HL-60 (cell line): ENCODE data around the gene GOLT1B.

Experiments
- DNase-seq, 2 experiments: peaks; one replicate each; pipeline ENCODE4 v3.0.0-alpha.2; 2010 to 2020; ENCODE audit warnings: low read depth in 1 of 2, low spot score in 1 of 2
- H3K27ac ChIP-seq: fragments of 250-450 bp; sonication (Bioruptor Pico); replicated peaks from 2 replicates; pipeline ENCODE4 v1.5.1; 2020; ENCODE audit warnings: mild to moderate bottlenecking, moderate library complexity
- H3K27me3 ChIP-seq: fragments of 250-450 bp; sonication (Bioruptor Pico); 2 replicates; pipeline ENCODE4 v1.5.1; 2021; ENCODE audit warnings: mild to moderate bottlenecking, moderate library complexity; ENCODE audit not compliant: insufficient read depth, poor library complexity, severe bottlenecking
- H3K4me3 ChIP-seq: replicated peaks from 2 replicates; pipeline ENCODE4 v1.5.1; 2011; ENCODE audit warnings: mild to moderate bottlenecking, control low read depth, low read length; ENCODE audit not compliant: insufficient read depth
- GABPA ChIP-seq: IDR thresholded peaks from 2 replicates; pipeline ENCODE4 v1.6.1; 2012; ENCODE audit warnings: low read depth
- POLR2AphosphoS5 ChIP-seq: IDR thresholded peaks from 2 replicates; pipeline ENCODE4 v1.6.1; 2012; ENCODE audit warnings: low read depth
- SPI1 ChIP-seq: IDR thresholded peaks from 2 replicates; pipeline ENCODE4 v1.6.1; 2012; ENCODE audit warnings: low read depth, mild to moderate bottlenecking, borderline replicate concordance
- TF ChIP-seq, protein P1 (sequence below): IDR thresholded peaks from 2 replicates; pipeline ENCODE4 v1.6.1; 2012; ENCODE audit warnings: low read depth; ENCODE audit not compliant: insufficient replicate concordance
- TF ChIP-seq, protein P2 (sequence below): IDR thresholded peaks from one replicate; pipeline ENCODE4 v1.5.1; 2011; ENCODE audit warnings: low read length, control low read depth, inconsistent platforms; ENCODE audit not compliant: insufficient read depth

The GOLT1B gene

DNA sequence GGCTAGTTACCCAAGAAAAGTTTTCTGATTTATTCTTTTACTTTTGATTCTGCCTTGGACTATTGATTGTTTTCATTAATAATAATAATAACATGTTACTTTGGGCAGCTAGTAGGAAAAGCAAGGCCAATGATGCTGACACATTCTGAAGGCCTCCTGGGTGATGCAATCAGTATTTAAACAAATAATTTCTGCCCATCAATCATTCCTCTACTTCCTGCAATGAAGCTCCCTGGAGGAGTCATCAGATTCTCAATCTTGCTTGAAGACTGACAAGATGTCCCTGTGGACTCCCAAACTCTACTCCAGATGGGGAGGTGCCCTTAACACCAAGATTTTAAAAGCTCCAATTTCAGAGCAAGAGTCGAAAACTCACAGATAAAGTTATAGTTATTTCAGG is 24.5 kb downstream of the GOLT1B start, which contains the start of gene SPX:
Gene SPX (plus strand): TSS at position 244 of the 400 bp plus-strand sequence. CDS start 177 bp downstream, outside the sequence.
- TF ChIP-seq SPI1 (no peak), POLR2AphosphoS5 (no peak), GABPA (no peak)
- TF ChIP-seq, protein P1, sequence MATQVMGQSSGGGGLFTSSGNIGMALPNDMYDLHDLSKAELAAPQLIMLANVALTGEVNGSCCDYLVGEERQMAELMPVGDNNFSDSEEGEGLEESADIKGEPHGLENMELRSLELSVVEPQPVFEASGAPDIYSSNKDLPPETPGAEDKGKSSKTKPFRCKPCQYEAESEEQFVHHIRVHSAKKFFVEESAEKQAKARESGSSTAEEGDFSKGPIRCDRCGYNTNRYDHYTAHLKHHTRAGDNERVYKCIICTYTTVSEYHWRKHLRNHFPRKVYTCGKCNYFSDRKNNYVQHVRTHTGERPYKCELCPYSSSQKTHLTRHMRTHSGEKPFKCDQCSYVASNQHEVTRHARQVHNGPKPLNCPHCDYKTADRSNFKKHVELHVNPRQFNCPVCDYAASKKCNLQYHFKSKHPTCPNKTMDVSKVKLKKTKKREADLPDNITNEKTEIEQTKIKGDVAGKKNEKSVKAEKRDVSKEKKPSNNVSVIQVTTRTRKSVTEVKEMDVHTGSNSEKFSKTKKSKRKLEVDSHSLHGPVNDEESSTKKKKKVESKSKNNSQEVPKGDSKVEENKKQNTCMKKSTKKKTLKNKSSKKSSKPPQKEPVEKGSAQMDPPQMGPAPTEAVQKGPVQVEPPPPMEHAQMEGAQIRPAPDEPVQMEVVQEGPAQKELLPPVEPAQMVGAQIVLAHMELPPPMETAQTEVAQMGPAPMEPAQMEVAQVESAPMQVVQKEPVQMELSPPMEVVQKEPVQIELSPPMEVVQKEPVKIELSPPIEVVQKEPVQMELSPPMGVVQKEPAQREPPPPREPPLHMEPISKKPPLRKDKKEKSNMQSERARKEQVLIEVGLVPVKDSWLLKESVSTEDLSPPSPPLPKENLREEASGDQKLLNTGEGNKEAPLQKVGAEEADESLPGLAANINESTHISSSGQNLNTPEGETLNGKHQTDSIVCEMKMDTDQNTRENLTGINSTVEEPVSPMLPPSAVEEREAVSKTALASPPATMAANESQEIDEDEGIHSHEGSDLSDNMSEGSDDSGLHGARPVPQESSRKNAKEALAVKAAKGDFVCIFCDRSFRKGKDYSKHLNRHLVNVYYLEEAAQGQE, result no peak
- TF ChIP-seq, protein P2, sequence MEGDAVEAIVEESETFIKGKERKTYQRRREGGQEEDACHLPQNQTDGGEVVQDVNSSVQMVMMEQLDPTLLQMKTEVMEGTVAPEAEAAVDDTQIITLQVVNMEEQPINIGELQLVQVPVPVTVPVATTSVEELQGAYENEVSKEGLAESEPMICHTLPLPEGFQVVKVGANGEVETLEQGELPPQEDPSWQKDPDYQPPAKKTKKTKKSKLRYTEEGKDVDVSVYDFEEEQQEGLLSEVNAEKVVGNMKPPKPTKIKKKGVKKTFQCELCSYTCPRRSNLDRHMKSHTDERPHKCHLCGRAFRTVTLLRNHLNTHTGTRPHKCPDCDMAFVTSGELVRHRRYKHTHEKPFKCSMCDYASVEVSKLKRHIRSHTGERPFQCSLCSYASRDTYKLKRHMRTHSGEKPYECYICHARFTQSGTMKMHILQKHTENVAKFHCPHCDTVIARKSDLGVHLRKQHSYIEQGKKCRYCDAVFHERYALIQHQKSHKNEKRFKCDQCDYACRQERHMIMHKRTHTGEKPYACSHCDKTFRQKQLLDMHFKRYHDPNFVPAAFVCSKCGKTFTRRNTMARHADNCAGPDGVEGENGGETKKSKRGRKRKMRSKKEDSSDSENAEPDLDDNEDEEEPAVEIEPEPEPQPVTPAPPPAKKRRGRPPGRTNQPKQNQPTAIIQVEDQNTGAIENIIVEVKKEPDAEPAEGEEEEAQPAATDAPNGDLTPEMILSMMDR, result no peak
- Histone ChIP-seq H3K27me3 (peaks cover 52% of the 10 kb centered on the region), H3K4me3 (no peak within 1 kb of the TSS), H3K27ac (no peak within 1 kb of the TSS)
- no peak for DNase-seq

DNA sequence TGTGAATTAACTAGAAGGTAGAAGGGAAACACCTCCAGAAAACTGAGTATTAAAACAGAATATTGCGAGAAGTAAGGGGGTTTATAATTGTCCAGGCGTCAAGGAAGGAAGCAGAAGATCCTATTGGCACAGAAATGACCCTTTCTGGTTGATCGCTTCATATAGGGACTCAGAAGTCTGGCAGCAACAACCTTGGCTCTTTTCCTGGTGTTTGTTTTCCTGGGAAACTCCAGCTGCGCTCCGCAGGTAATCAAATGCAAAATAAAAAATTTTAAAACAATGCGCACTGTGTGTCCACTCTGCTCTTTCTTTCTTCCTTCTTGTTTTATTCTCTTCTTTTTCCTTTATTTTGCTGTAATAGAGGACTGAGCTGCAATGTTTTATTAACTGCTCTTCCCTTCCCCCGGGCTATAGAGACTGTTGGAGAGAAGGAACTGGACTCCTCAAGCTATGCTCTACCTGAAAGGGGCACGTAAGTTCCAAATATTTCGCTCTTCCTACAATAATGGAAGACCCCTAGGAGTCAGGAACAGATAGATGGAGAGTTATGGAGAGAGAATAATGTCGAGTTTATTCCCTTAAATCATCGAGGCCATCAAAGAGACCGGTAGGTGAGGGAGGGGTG is 25.2 kb downstream of the GOLT1B start:
- DNase-seq, result no peak
- no peak overlapping the region for H3K27ac ChIP-seq
- H3K4me3 ChIP-seq, result no peak overlapping the region
- TF ChIP-seq SPI1 (no peak), POLR2AphosphoS5 (no peak), GABPA (no peak)
- TF ChIP-seq, protein P2, result no peak
- TF ChIP-seq, protein P1, result no peak
- H3K27me3 ChIP-seq, result peaks cover 52% of the 10 kb centered on the region

DNA sequence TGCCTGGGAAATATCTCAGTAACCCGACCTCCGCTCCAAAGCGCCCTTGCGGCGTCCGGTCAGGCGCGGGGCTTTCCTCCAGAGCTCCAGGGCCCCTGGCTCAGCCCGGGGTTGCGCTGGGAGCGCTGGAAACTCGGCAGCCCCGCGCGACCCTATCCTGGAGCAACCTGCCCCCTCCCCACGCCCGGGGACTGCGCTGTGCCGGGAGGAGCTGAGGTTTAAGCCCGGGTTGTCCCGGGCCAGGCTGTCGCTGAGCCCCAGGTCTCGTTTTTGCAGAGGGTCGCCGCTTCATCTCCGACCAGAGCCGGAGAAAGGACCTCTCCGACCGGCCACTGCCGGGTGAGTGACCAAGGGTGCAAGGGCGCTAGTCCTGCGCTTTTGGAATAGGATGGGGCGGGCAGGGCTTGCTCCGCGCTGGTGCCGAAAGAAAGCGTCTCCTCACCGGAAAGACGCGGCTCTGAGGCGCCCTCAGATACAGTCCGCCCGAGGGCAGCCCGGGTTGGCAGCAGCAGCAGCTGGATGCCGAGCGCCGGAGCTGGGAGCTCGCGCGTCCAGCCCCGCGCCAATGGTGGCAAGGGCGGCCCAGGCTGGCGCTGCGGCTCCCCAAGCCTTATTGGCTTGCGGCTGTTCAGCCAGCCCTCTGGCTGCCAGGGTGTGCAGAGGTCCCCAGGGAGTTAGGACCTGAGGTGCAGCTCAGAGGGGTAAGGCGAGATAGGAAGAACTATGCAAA is 26.0 kb downstream of the GOLT1B start:
- TF ChIP-seq, protein P1, result no peak
- TF ChIP-seq POLR2AphosphoS5, result no peak
- TF ChIP-seq, protein P2, result no peak
- no peak for TF ChIP-seq GABPA
- no peak for TF ChIP-seq SPI1
- H3K4me3 ChIP-seq, result peak overlapping the region; percentile 35
- DNase-seq, result peak in 1 of 2 experiments; percentile 47
- no peak overlapping the region for H3K27ac ChIP-seq
- peaks cover 52% of the 10 kb centered on the region for H3K27me3 ChIP-seq
